Lung microvascular endothelial cell (primary cell): Measurements from ENCODE around the gene SAMD8. TPM values are rescaled to one million over a fixed set of nuclear protein-coding genes. Genes with fewer than 3 reads are reported as not detected.

Source experiments
- DNase-seq, 2 donors: peaks; one replicate each; pipeline versions ENCODE4 v3.0.0 to v3.0.0-alpha.2; 2010; ENCODE audit warnings: low read depth in 2 of 2
- total RNA-seq: library from RNA; depleted of rRNA; stranded (reverse); fragments of >200 nt; gene quantifications from 2 replicates; pipeline ENCODE4 v1.2.1, GENCODE V29; 2014

Gene SAMD8
- 19.6 and 25.8 TPM in 2 replicates for total RNA-seq

GRCh38 chr10:75111365-75111906 is at the start of gene SAMD8:
SAMD8 (plus strand) TSS chr10:75111656; CDS start chr10:75150529, 38,873 bp downstream.
- DNase-seq: peak; percentile 95 to 96

GRCh38 chr10:75061709-75062505 is 49.5 kb upstream of the SAMD8 start:
- no peak for DNase-seq

GRCh38 chr10:75062506-75063299 is 48.8 kb upstream of the SAMD8 start:
- DNase-seq: peak in 1 of 2 donors; percentile 21

- DNase-seq: no peak
Measured at GRCh38 chr10:75063461-75064230, 47.8 kb upstream of the SAMD8 start.

- DNase-seq: no peak
Measured at GRCh38 chr10:75065076-75065475, 46.4 kb upstream of the SAMD8 start.

GRCh38 chr10:75066271-75066670 is 45.2 kb upstream of the SAMD8 start:
- no peak for DNase-seq

- DNase-seq: no peak
Measured at GRCh38 chr10:75067272-75067671, 44.2 kb upstream of the SAMD8 start.

- no peak for DNase-seq
Measured at GRCh38 chr10:75068523-75068922, 42.9 kb upstream of the SAMD8 start.

- DNase-seq: no peak
Measured at GRCh38 chr10:75070476-75070875, 41.0 kb upstream of the SAMD8 start.

GRCh38 chr10:75070961-75071428 is 40.5 kb upstream of the SAMD8 start:
- peak; percentile 64 to 69 for DNase-seq

GRCh38 chr10:75071756-75072155 is 39.7 kb upstream of the SAMD8 start:
- no peak for DNase-seq

- DNase-seq: no peak
Measured at GRCh38 chr10:75072727-75073126, 38.7 kb upstream of the SAMD8 start.

- no peak for DNase-seq
Measured at GRCh38 chr10:75073442-75073841, 38.0 kb upstream of the SAMD8 start.

- DNase-seq: no peak
Measured at GRCh38 chr10:75074711-75075445, 36.6 kb upstream of the SAMD8 start.

- no peak for DNase-seq
Measured at GRCh38 chr10:75076348-75076747, 35.1 kb upstream of the SAMD8 start.

GRCh38 chr10:75079436-75080083 is 31.9 kb upstream of the SAMD8 start:
- DNase-seq: peak in 1 of 2 donors; percentile 24

GRCh38 chr10:75080554-75080953 is 30.9 kb upstream of the SAMD8 start:
- no peak for DNase-seq

GRCh38 chr10:75081379-75081778 is 30.1 kb upstream of the SAMD8 start:
- DNase-seq: no peak

- no peak for DNase-seq
Measured at GRCh38 chr10:75083972-75084833, 27.3 kb upstream of the SAMD8 start.
